SK-N-SH (cell line): ENCODE data around the gene TADA2B. TPM values are rescaled to one million over a fixed set of nuclear protein-coding genes. Genes with fewer than 3 reads are reported as not detected.
A peak's percentile ranks its signal among the peaks of the same experiment; 100 is the strongest.

Experiments
- CTCF ChIA-PET: fragments of 300-600, 350-600 bp; formaldehyde crosslinking; extraction: SDS; loops from one replicate; lab custom pipeline; 2021; lab: Yijun Ruan, JAX
- POLR2A ChIA-PET: fragments of 350-600 bp; sonication (Branson Sonifier 250); formaldehyde crosslinking; extraction: SDS; loops from one replicate; lab custom pipeline; 2020; ENCODE audit warnings: antibody characterized with exemption, inconsistent platforms; lab: Yijun Ruan, JAX
- DNase-seq: peaks from one replicate; pipeline ENCODE4 v3.0.0; 2012
- H2AFZ ChIP-seq: fragments of 200-600 bp; sonication (generic); 2 replicates; pipeline ENCODE4 v1.8.1; 2016; ENCODE audit warnings: antibody characterized with exemption, mild to moderate bottlenecking, low read depth
- H3F3A ChIP-seq: fragments of 200-600 bp; sonication (generic); replicated peaks from 2 replicates; pipeline ENCODE3; 2016; ENCODE audit warnings: antibody characterized with exemption, mild to moderate bottlenecking; ENCODE audit not compliant: insufficient read depth
- H3K27ac ChIP-seq, 2 experiments: fragments of 200-500 bp in 1 of 2; fragments of 200-600 bp in 1 of 2; sonication (Bioruptor generic) in 1 of 2; sonication (generic), shearing (Covaris generic) in 1 of 2; 2 replicates each; pipeline versions ENCODE4 v1.5.1 to v1.6.1; 2014 to 2016; ENCODE audit warnings: low read depth in 2 of 2, inconsistent platforms in 1 of 2, low read length in 1 of 2, mild to moderate bottlenecking in 1 of 2, mixed read lengths in 1 of 2
- H3K27me3 ChIP-seq: fragments of 200-600 bp; sonication (generic), shearing (Covaris generic); 2 replicates; pipeline ENCODE4 v1.6.1; 2016; ENCODE audit warnings: mixed run types; ENCODE audit not compliant: insufficient read depth
- H3K36me3 ChIP-seq, 2 experiments: fragments of 200-500 bp in 1 of 2; fragments of 200-600 bp in 1 of 2; sonication (Bioruptor generic) in 1 of 2; sonication (generic) in 1 of 2; replicated peaks in 1 of 2; 2 replicates each; pipeline versions ENCODE3 to v1.5.1; 2014 to 2016; ENCODE audit warnings: low read length in 1 of 2, mild to moderate bottlenecking in 1 of 2; ENCODE audit not compliant: insufficient read depth in 2 of 2, control insufficient read depth in 1 of 2
- H3K4me1 ChIP-seq, 2 experiments: fragments of 200-500 bp in 1 of 2; fragments of 200-600 bp in 1 of 2; sonication (Bioruptor generic) in 1 of 2; sonication (generic), shearing (Covaris generic) in 1 of 2; 2 replicates each; pipeline versions ENCODE4 v1.5.1 to v1.6.1; 2014 to 2016; ENCODE audit warnings: low read depth in 1 of 2, low read length in 1 of 2, mixed run types in 1 of 2; ENCODE audit not compliant: insufficient read depth in 2 of 2, control insufficient read depth in 1 of 2
- H3K4me2 ChIP-seq: fragments of 200-600 bp; sonication (generic), shearing (Covaris generic); 2 replicates; pipeline ENCODE4 v1.6.1; 2017; ENCODE audit warnings: mixed run types
- H3K4me3 ChIP-seq, 2 experiments: fragments of 200-500 bp in 1 of 2; fragments of 200-600 bp in 1 of 2; sonication (Bioruptor generic) in 1 of 2; sonication (generic), shearing (Covaris generic) in 1 of 2; 2 replicates each; pipeline versions ENCODE4 v1.5.1 to v1.8.1; 2014 to 2016; ENCODE audit warnings: low read depth in 2 of 2, inconsistent platforms in 1 of 2, low read length in 1 of 2, mild to moderate bottlenecking in 1 of 2, mixed read lengths in 1 of 2, moderate library complexity in 1 of 2
- H3K79me2 ChIP-seq: fragments of 200-600 bp; sonication (generic); 2 replicates; pipeline ENCODE4 v1.8.1; 2017; ENCODE audit warnings: mild to moderate bottlenecking; ENCODE audit not compliant: insufficient read depth
- H3K9ac ChIP-seq: fragments of 200-600 bp; sonication (generic); 2 replicates; pipeline ENCODE4 v1.6.1; 2017; ENCODE audit warnings: mixed run types
- H3K9me2 ChIP-seq: fragments of 200-600 bp; sonication (generic); 2 replicates; pipeline ENCODE4 v1.6.1; 2017; ENCODE audit warnings: mixed run types
- H3K9me3 ChIP-seq: fragments of 200-600 bp; sonication (generic); 2 replicates; pipeline ENCODE4 v1.6.1; 2017; ENCODE audit warnings: mixed run types, mild to moderate bottlenecking, moderate library complexity
- H4K20me1 ChIP-seq: fragments of 200-600 bp; sonication (generic); 2 replicates; pipeline ENCODE4 v1.6.1; 2017; ENCODE audit warnings: mild to moderate bottlenecking, mixed run types; ENCODE audit not compliant: insufficient read depth
- CTCF ChIP-seq: fragments of 200-600 bp; sonication (generic); IDR thresholded peaks from 2 replicates; pipeline ENCODE4 v1.6.1; 2017; ENCODE audit warnings: antibody characterized with exemption, mild to moderate bottlenecking, moderate library complexity
- ELF1 ChIP-seq: IDR thresholded peaks from 2 replicates; pipeline ENCODE4 v1.4.0; 2012
- FOXJ3 ChIP-seq: sonication (generic); formaldehyde crosslinking; IDR thresholded peaks from 2 replicates; pipeline ENCODE4 v1.5.1; 2020; ENCODE audit warnings: mild to moderate bottlenecking, missing genetic modification reagents
- FOXM1 ChIP-seq: IDR thresholded peaks from 2 replicates; pipeline ENCODE4 v1.4.0; 2012; ENCODE audit warnings: low read depth, mild to moderate bottlenecking
- GATA2 ChIP-seq: sonication (generic); formaldehyde crosslinking; IDR thresholded peaks from 2 replicates; pipeline ENCODE4 v1.5.0; 2020; ENCODE audit warnings: mild to moderate bottlenecking, missing genetic modification reagents
- JUND ChIP-seq: IDR thresholded peaks from 2 replicates; pipeline ENCODE4 v1.4.0; 2012
- NFIC ChIP-seq: IDR thresholded peaks from 2 replicates; pipeline ENCODE4 v1.4.0; 2012; ENCODE audit warnings: borderline replicate concordance
- RAD21 ChIP-seq: IDR thresholded peaks from 2 replicates; pipeline ENCODE4 v1.6.1; 2012; ENCODE audit warnings: mild to moderate bottlenecking, low read length
- TAF1 ChIP-seq: IDR thresholded peaks from 2 replicates; pipeline ENCODE4 v1.6.1; 2012; ENCODE audit warnings: low read depth, mild to moderate bottlenecking, low read length, moderate library complexity, borderline replicate concordance
- USF2 ChIP-seq: fragments of 150-350 bp; IDR thresholded peaks from 2 replicates; pipeline ENCODE4 v1.6.1; 2017; ENCODE audit warnings: antibody characterized with exemption, low read length, low read depth, borderline replicate concordance
- WGBS: methylation state at CpG from one replicate; pipeline ENCODE4 v1.1.6; 2017; ENCODE audit warnings: low lambda C conversion rate; 5-methylcytosine and 5-hydroxymethylcytosine counted together
- polyA plus RNA-seq, 3 experiments: library from polyadenylated mRNA; depleted of rRNA; stranded (reverse); fragments of >200 nt; gene quantifications; 2 replicates each; pipeline ENCODE4 v1.2.3, GENCODE V29; 2012

TADA2B gene
- polyA plus RNA-seq, 1 of the 3 experiments (the other 2 are of a cell fraction) = 8.0 TPM

GRCh38 chr4:7037425-7037824 is 5.7 kb upstream of the TADA2B start:
- Histone ChIP-seq H3K27ac (no peak overlapping the region), H4K20me1 (no peaks in the 10 kb centered on the region), H3K79me2 (peaks cover 5% of the 10 kb centered on the region; the same call in 1 of the 2 replicates), H3K9me3 (no peaks in the 10 kb centered on the region), H2AFZ (no peak overlapping the region), H3K4me3 (no peak overlapping the region), H3K27me3 (no peaks in the 10 kb centered on the region), H3K9me2 (no peaks in the 10 kb centered on the region), H3K9ac (no peak overlapping the region), H3K36me3 (no peaks in the 10 kb centered on the region), H3K4me2 (no peak overlapping the region), H3K4me1 (peaks cover 8 to 21% of the 10 kb centered on the region in 2 experiments; a peak in 3 of 4 replicates), H3F3A (peaks cover 12% of the 10 kb centered on the region)
- no peak for DNase-seq
- TF ChIP-seq GATA2 (CRISPR knock-in tag) = no peak
- peak; percentile 18; the same call in 1 of the 2 replicates for TF ChIP-seq CTCF
- WGBS = 81% methylated on average over 6 of the region's 6 CpGs
- ChIA-PET CTCF (interaction anchor here (1.0 to 2.6 kb wide), 2 partner anchors 20 to 29 kb away, joined by 4 to 7 read pairs; no protein-coding TSS in a partner anchor), POLR2A (no interaction called here)

GRCh38 chr4:7040765-7041164 is 2.4 kb upstream of the TADA2B start:
- ChIA-PET CTCF (interaction anchor here (3.7 to 6.1 kb wide), 2 partner anchors 28 to 68 kb away, joined by 20 to 80 read pairs; partner anchors contain the start of gene GRPEL1), POLR2A (no interaction called here)
- H3K36me3 ChIP-seq = no peaks in the 10 kb centered on the region
- peaks cover 17% of the 10 kb centered on the region; the same call in 1 of the 2 replicates for H4K20me1 ChIP-seq
- H3K9ac ChIP-seq = no peak overlapping the region
- no peak overlapping the region for H3K4me2 ChIP-seq
- DNase-seq = no peak
- no peaks in the 10 kb centered on the region for H3K9me2 ChIP-seq
- H3F3A ChIP-seq = peaks cover 9% of the 10 kb centered on the region
- H3K27me3 ChIP-seq = no peaks in the 10 kb centered on the region
- H2AFZ ChIP-seq = no peak overlapping the region
- H3K79me2 ChIP-seq = peaks cover 28% of the 10 kb centered on the region
- no peak for TF ChIP-seq ELF1
- no peak for TF ChIP-seq USF2
- TF ChIP-seq TAF1 = no peak
- TF ChIP-seq RAD21 = no peak
- TF ChIP-seq FOXM1 = no peak
- TF ChIP-seq NFIC = no peak
- TF ChIP-seq FOXJ3 = no peak
- no peak for TF ChIP-seq JUND
- TF ChIP-seq, all 33 proteins: peak for 0
- Histone ChIP-seq H3K27ac (no peak overlapping the region), H3K9me3 (no peaks in the 10 kb centered on the region), H3K4me1 (peaks cover 22 to 25% of the 10 kb centered on the region in 2 experiments), H3K4me3 (no peak overlapping the region)
- 81% methylated on average over 4 of the region's 4 CpGs for WGBS
